Heart left ventricle (tissue), 16 donors: ENCODE results near the gene PIP5KL1. TPM values are rescaled to one million over a fixed set of nuclear protein-coding genes. Genes with fewer than 3 reads are reported as not detected.
A peak's percentile ranks its signal among the peaks of the same experiment; 100 is the strongest.

Experiments used
- ATAC-seq, 4 donors: fragments of 200-7000 bp; cut with Tn5 transposase; one replicate each; pipeline ENCODE4 v1.9.1; 2020 to 2022; ENCODE audit warnings: moderate library complexity in 4 of 4, mild to moderate bottlenecking in 3 of 4, moderate number of reproducible peaks in 1 of 4
- DNase-seq, 5 donors: peaks; one replicate each; pipeline ENCODE4 v3.0.0-alpha.2; 2020
- H3K27ac ChIP-seq, 12 donors: fragments of 200-600 bp; sonication (generic) in 4 of 12; one replicate each; pipeline versions ENCODE4 v1.5.0 to v1.8.0; 2016 to 2022; ENCODE audit warnings: mild to moderate bottlenecking in 2 of 12
- H3K27me3 ChIP-seq, 9 donors: fragments of 200-600 bp; sonication (generic) in 2 of 9; one replicate each; pipeline versions ENCODE4 v1.5.1 to v1.8.0; 2016 to 2022; ENCODE audit warnings: mild to moderate bottlenecking in 3 of 9
- H3K36me3 ChIP-seq, 9 donors: fragments of 200-600 bp; sonication (generic) in 2 of 9; one replicate each; pipeline versions ENCODE4 v1.5.0 to v1.8.0; 2018 to 2022; ENCODE audit warnings: mild to moderate bottlenecking in 2 of 9
- H3K4me1 ChIP-seq, 12 donors: fragments of 200-600 bp; sonication (generic) in 4 of 12; one replicate each; pipeline versions ENCODE4 v1.5.0 to v1.8.0; 2016 to 2022; ENCODE audit warnings: mild to moderate bottlenecking in 3 of 12
- H3K4me3 ChIP-seq, 12 donors: fragments of 200-600 bp; sonication (generic) in 4 of 12; one replicate each; pipeline versions ENCODE4 v1.5.0 to v1.8.0; 2017 to 2022; ENCODE audit warnings: mild to moderate bottlenecking in 9 of 12, moderate library complexity in 4 of 12
- H3K9me3 ChIP-seq, 12 donors: fragments of 200-600 bp; sonication (generic) in 4 of 12; one replicate each; pipeline versions ENCODE4 v1.5.0 to v1.8.0; 2016 to 2022; ENCODE audit warnings: mild to moderate bottlenecking in 1 of 12
- POLR2A ChIP-seq, 2 donors: fragments of 450-650 bp; IDR thresholded peaks; one replicate each; pipeline ENCODE4 v1.6.1; 2017; ENCODE audit warnings: antibody characterized with exemption in 2 of 2, mild to moderate bottlenecking in 2 of 2, moderate library complexity in 2 of 2
- WGBS, 4 donors: extraction: QIAGEN DNeasy Blood & Tissue Kit in 2 of 4; methylation state at CpG; one replicate each; pipeline versions ENCODE4 v1.1.5 to v1.1.7; 2013 to 2018; 5-methylcytosine and 5-hydroxymethylcytosine counted together
- intact Hi-C, 10 donors: fragments of 100-400 bp; cut with DNase I; formaldehyde crosslinking; loops; one replicate each; pipeline versions ENCODE4 v1.11.1 to v1.14.2; 2022
- polyA plus RNA-seq, 2 donors: library from polyadenylated mRNA; stranded (reverse); fragments of 200-250 nt; gene quantifications; one replicate each; pipeline ENCODE4 v1.2.3, GENCODE V29; 2013
- total RNA-seq, 9 donors: library from RNA; depleted of rRNA in 2 of 9; stranded (reverse); fragments of >200 nt in 2 of 9; fragmentation: NEBNext Ultra II Directional in 3 of 9; extraction: Animal tissue kit (Norgen Biotek cat#: 25700) in 3 of 9; gene quantifications; one replicate each; pipeline versions ENCODE4 v1.1.0 to v1.2.4, GENCODE V29; 2016 to 2023
- TF ChIP-seq, protein P1 (sequence below), 12 donors: fragments of 200-600 bp; sonication (generic) in 4 of 12; IDR thresholded peaks; one replicate each; pipeline versions ENCODE4 v1.5.0 to v1.8.0; 2018 to 2022; ENCODE audit warnings: antibody characterized with exemption in 12 of 12, mild to moderate bottlenecking in 5 of 12
- donor health status: ischemic (EF 13 %, LVEDD 7.1; RV severe dilation, severe dysfunction).
- donor health status: healthy with polysubstance abuse.
- donor health status: DM: no; HTN: yes; CAD: no.
- donor health status: DM: no; HTN: no; CAD: no.
- donor health status: ischemic (EF 25% LVEDD 6.9; RV normal size, moderate dysfunction).
- donor health status: ischemic (EF 25% LVEDD 5.7; RV mildly dilated, moderate dysfunction).
- donor health status: healthy.
- donor health status: DM: yes; HTN: yes; CAD: no.
- donor health status: ischemic (EF 35%, LVEDD 5.7; RV mildly dilated, moderate dysfunction).
- donor health status: nonischemic (EF 11% LVEDD 7.7; RV severe dilation, severe dysfunction).
- donor health status: DM: yes; HTN: yes; CAD: no.
- donor health status: PGD.
- donor health status: ischemic (EF 29% LVEDD 5.4; RV normal size, mild dysfunction).
- donor health status: nonischemic (EF 23%, LVEDD 6.1; RV moderate dilation, normal function).

PIP5KL1 gene
- total and polyA plus RNA-seq, 11 donors = 0.12 to 0.77 (median 0.50) TPM; not detected in 2

DNA sequence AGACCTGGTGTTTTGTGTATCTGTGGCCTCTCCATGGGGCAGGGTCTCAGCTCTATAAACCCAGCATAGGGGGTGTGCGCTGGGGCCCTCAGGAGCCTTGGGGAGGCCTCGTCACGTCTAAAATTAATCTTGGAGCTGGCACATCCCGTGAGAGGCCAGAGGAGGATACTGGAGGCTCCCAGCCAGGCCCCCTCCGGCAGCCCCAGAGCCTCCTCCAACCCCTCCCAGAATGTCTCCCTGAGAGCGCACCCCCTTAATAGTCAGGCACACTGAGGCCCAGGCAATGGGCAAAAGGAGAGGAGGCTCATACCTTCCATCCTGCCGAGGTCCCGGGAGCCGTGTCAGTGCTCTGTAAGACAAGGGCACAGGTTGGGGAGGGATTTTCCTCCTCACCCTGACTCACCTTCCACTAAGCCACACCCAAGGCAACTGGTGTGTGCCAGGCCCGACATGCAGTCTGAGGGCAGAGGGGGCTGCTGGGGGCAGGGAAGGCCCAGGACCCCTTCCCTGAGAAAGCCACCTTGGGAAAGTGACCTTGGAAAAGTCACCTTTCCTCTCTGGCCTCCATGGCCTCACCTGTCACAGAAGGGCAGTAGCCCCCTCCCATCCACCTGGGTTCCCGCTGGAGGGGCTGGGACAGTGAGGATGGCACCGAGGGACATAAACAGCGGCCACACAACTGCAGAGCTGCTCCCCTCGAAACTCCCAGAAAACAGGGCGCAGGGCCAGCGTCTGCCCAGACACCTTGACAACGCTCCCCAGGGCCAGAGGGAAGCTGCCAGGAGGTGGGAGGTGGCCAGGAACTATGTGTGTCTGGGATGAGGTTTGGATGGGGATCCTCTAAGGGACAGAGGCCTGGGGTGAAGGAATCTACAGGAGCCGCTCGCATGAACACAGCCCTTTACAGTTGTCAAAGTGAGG, 56.0 kb downstream of the PIP5KL1 start:
- TF ChIP-seq, protein P1, sequence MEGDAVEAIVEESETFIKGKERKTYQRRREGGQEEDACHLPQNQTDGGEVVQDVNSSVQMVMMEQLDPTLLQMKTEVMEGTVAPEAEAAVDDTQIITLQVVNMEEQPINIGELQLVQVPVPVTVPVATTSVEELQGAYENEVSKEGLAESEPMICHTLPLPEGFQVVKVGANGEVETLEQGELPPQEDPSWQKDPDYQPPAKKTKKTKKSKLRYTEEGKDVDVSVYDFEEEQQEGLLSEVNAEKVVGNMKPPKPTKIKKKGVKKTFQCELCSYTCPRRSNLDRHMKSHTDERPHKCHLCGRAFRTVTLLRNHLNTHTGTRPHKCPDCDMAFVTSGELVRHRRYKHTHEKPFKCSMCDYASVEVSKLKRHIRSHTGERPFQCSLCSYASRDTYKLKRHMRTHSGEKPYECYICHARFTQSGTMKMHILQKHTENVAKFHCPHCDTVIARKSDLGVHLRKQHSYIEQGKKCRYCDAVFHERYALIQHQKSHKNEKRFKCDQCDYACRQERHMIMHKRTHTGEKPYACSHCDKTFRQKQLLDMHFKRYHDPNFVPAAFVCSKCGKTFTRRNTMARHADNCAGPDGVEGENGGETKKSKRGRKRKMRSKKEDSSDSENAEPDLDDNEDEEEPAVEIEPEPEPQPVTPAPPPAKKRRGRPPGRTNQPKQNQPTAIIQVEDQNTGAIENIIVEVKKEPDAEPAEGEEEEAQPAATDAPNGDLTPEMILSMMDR (IDR thresholded peaks at IDR 0.05) = no peak
- TF ChIP-seq POLR2A (IDR thresholded peaks at IDR 0.05) = no peak
- peak in 2 of 5 donors; percentile 37 to 72 for DNase-seq
- peak overlapping the region; percentile 30 to 98 (median 90) for H3K27ac ChIP-seq
- H3K27me3 ChIP-seq = no peaks in the 10 kb centered on the region
- intact Hi-C loops = loop anchor here in 9 of 10 donors (5.0 kb wide), 7 partner anchors 38 to 282 kb away; partner anchors contain the start of genes FPGS (in 5 of the 9), TOR2A (in 4 of the 9), CDK9 (in 2 of the 9) and ST6GALNAC4 (in 2 of the 9)
- H3K36me3 ChIP-seq = peaks cover 0 to 40% (median 27%) of the 10 kb centered on the region in 9 donors
- peak overlapping the region in 7 of 12 donors; percentile 3 to 94 (median 69) for H3K4me3 ChIP-seq
- no peaks in the 10 kb centered on the region for H3K9me3 ChIP-seq
- ATAC-seq = peak; percentile 1 to 10 (median 4)
- 63 to 70% (median 65%) methylated on average over 13 to 19 of the region's 19 CpGs for WGBS, 4 donors
- H3K4me1 ChIP-seq = peaks cover 3 to 68% (median 49%) of the 10 kb centered on the region in 12 donors

DNA sequence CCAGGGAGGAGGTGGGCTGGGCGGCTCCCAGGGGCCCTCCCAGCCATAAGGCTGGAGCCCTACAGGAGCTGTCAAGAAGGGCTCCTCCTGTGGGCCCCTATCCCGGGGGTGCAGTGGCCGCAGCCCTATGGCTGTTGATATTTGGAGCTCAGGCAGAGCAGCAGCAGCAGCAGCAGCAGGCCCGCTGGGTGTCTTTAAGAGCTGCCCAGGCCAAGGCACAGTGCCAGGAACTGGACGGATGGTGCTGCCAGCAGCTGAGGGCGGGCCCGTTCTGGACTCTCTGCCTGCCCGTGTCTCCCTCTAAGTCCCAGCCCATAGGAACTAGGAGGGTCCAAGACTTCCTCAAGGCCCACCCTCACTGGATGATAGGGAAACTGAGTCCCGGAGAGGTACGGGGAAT, 56.7 kb downstream of the PIP5KL1 start:
- peak; percentile 50 to 67 (median 57) for ATAC-seq
- peaks cover 3 to 75% (median 51%) of the 10 kb centered on the region in 12 donors for H3K4me1 ChIP-seq
- intact Hi-C loops = loop anchor here in 9 of 10 donors (2.0 to 5.0 kb wide), 8 partner anchors 38 to 282 kb away; partner anchors contain the start of genes TOR2A (in 5 of the 9), FPGS (in 4 of the 9), CDK9 (in 2 of the 9) and ST6GALNAC4 (in 2 of the 9)
- peak overlapping the region in 11 of 12 donors; percentile 30 to 98 (median 91) for H3K27ac ChIP-seq
- H3K4me3 ChIP-seq = peak overlapping the region in 7 of 12 donors; percentile 3 to 94 (median 15)
- no peak for TF ChIP-seq POLR2A (IDR thresholded peaks at IDR 0.05)
- TF ChIP-seq, protein P1 (IDR thresholded peaks at IDR 0.05) = no peak
- 25 to 45% (median 39%) methylated on average over 7 to 10 of the region's 10 CpGs for WGBS, 4 donors
- DNase-seq = peak; percentile 81 to 93 (median 84)
- no peaks in the 10 kb centered on the region for H3K9me3 ChIP-seq
- no peaks in the 10 kb centered on the region for H3K27me3 ChIP-seq
- H3K36me3 ChIP-seq = peaks cover 0 to 47% (median 31%) of the 10 kb centered on the region in 9 donors

DNA sequence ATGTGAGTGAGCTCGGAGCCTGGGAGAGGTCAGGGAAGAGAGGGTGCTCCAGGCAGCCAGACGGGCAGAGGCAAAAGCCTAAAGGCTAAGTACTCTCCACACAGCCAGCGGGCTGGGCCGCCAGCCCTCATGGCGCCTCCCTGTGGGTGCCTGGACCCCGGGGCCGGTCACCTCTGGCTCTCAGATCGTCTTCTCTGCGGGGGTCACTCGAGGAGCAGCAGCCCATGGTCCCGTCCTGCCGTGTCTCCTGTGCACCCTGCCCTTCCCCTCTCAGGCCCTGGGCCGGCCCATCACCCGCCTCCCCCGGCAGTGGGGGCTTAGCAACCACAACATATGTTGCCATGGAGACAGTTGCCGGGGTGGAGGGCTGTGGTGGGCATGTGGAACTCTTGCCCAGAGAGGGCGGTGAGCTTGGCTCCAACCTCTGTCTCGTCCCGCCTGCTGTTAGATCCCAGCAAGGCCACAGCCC, 57.3 kb downstream of the PIP5KL1 start:
- DNase-seq (no peak), ATAC-seq (no peak)
- H3K4me3 ChIP-seq = peak overlapping the region in 2 of 12 donors; percentile 3 to 94
- H3K4me1 ChIP-seq = peaks cover 3 to 74% (median 51%) of the 10 kb centered on the region in 12 donors
- no peaks in the 10 kb centered on the region for H3K9me3 ChIP-seq
- intact Hi-C loops = loop anchor here in 9 of 10 donors (2.0 to 5.0 kb wide), 8 partner anchors 39 to 281 kb away; partner anchors contain the start of genes TOR2A (in 5 of the 9), FPGS (in 4 of the 9), CDK9 (in 2 of the 9) and ST6GALNAC4 (in 2 of the 9)
- TF ChIP-seq POLR2A (IDR thresholded peaks at IDR 0.05) = no peak
- peaks cover 0 to 50% (median 34%) of the 10 kb centered on the region in 9 donors for H3K36me3 ChIP-seq
- WGBS, 4 donors = 62 to 74% (median 71%) methylated on average over 16 to 19 of the region's 19 CpGs
- H3K27me3 ChIP-seq = no peaks in the 10 kb centered on the region
- H3K27ac ChIP-seq = peak overlapping the region in 10 of 12 donors; percentile 9 to 96 (median 90)

DNA sequence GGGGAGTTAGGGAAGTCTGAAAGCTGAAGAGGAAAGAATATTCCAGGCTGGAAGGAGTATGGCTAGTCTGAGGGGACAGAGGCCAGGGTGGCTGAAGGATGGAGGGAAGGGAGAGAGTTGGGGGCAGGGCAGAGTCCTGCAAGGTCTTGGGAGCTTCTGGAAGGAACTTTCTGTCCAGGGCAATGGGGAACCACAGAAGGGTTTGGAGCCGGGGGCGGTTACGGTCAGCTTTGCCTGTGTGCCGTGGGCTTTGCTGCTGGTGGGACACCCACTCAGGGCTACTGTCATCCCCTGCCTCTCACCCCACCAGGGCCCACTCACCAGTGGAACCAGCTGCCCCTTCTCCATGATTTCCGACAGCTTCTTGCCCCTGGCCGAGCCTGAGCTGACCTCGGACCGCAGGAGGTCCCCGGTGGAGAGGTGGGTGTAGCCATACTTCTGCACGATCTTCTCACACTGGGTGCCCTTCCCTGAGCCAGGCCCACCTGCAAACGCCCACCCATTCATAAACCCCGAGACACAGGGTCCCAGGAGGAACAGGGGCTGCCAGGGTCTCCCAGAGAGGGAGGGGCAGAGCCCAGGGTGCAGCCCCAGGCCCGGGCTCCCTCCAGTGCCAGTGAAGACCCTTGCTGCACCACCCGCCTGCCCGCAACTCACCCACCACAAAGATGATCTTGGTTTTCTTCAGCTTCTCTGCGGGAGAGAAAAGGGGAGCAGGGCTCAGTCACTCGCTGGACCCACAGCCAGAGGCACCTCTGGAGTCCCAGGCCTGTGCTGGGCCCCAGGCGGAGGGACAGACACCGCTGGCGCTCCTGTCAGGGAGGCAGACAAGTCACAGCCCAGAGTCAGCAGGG, 58.0 kb downstream of the PIP5KL1 start:
- Histone ChIP-seq H3K9me3 (no peaks in the 10 kb centered on the region), H3K27me3 (no peaks in the 10 kb centered on the region), H3K36me3 (peaks cover 0 to 57% (median 40%) of the 10 kb centered on the region in 9 donors), H3K4me1 (peaks cover 0 to 74% (median 48%) of the 10 kb centered on the region in 12 donors), H3K4me3 (no peak overlapping the region), H3K27ac (peak overlapping the region in 6 of 12 donors; percentile 13 to 96 (median 92))
- intact Hi-C loops = loop anchor here in 9 of 10 donors (2.0 to 5.0 kb wide), 8 partner anchors 40 to 280 kb away; partner anchors contain the start of genes TOR2A (in 5 of the 9), FPGS (in 4 of the 9), CDK9 (in 2 of the 9) and ST6GALNAC4 (in 2 of the 9)
- TF ChIP-seq, protein P1 (IDR thresholded peaks at IDR 0.05) = no peak
- no peak for TF ChIP-seq POLR2A (IDR thresholded peaks at IDR 0.05)
- no peak for ATAC-seq
- DNase-seq = no peak
- WGBS, 4 donors = 89 to 94% (median 92%) methylated on average over 12 to 20 of the region's 20 CpGs
